Right atrium auricular region (tissue), 2 donors: ENCODE data around the gene FRAS1. TPM values are rescaled to one million over a fixed set of nuclear protein-coding genes. Genes with fewer than 3 reads are reported as not detected.
A peak's percentile ranks its signal among the peaks of the same experiment; 100 is the strongest.

Experiments
- DNase-seq: peaks from one replicate; pipeline ENCODE4 v3.0.0-alpha.2; 2019; ENCODE audit warnings: low spot score
- H3K27ac ChIP-seq, 2 donors: fragments of 200-600 bp; sonication (generic); 1 replicate in 1 of 2; 2 replicates in 1 of 2; pipeline ENCODE4 v1.5.1; 2016 to 2019
- H3K27me3 ChIP-seq, 2 donors: fragments of 200-600 bp; sonication (generic); one replicate each; pipeline versions ENCODE4 v1.5.1 to v1.6.0; 2017 to 2019
- H3K36me3 ChIP-seq: fragments of 200-600 bp; sonication (generic); one replicate; pipeline ENCODE4 v1.5.1; 2016
- H3K4me1 ChIP-seq, 2 donors: fragments of 200-600 bp; sonication (generic); one replicate each; pipeline versions ENCODE4 v1.5.1 to v1.6.0; 2017 to 2019
- H3K4me3 ChIP-seq, 2 donors: fragments of 200-600 bp; sonication (generic); 1 replicate in 1 of 2; 2 replicates in 1 of 2; pipeline ENCODE4 v1.5.1; 2017 to 2019; ENCODE audit warnings: mild to moderate bottlenecking in 1 of 2, moderate library complexity in 1 of 2
- H3K9me3 ChIP-seq, 2 donors: fragments of 200-600 bp; sonication (generic); one replicate each; pipeline ENCODE4 v1.5.1; 2019
- CTCF ChIP-seq, 2 donors: fragments of 200-600 bp; sonication (generic); IDR thresholded peaks; one replicate each; pipeline ENCODE4 v1.5.1; 2019; ENCODE audit warnings: antibody characterized with exemption in 2 of 2
- total RNA-seq, 2 donors: library from RNA; depleted of rRNA; stranded (reverse); fragments of >200 nt; gene quantifications; one replicate each; pipeline ENCODE4 v1.1.0, GENCODE V29; 2016

Gene FRAS1
- total RNA-seq, 2 donors from 2014 or later = 5.8 to 12.9 TPM

DNA sequence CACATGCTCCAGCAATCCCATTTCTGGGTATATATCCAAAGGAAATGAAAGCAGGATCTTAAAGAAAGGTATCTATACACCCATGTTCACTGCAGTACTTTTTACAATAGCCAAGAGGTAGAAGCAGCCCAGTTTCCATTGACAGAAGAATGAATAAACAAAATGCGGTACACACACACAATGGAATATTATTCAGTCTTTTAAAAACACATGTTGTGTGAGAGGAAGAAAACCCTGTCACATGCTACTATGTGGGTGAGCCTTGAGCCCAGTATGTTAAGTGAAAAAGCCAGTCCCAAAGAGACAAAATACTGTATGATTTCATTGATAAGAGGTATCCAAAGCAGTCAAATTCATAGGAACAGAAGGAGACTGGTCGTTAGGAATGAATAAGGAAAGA is 500.7 kb downstream of the FRAS1 start:
- no peaks in the 10 kb centered on the region for H3K9me3 ChIP-seq
- no peak for TF ChIP-seq CTCF (IDR thresholded peaks at IDR 0.05)
- H3K4me1 ChIP-seq = peaks cover 0 to 20% of the 10 kb centered on the region in 2 donors
- DNase-seq = no peak
- no peaks in the 10 kb centered on the region for H3K27me3 ChIP-seq
- peak overlapping the region in 1 of 2 donors; percentile 14 for H3K27ac ChIP-seq
- no peaks in the 10 kb centered on the region for H3K36me3 ChIP-seq
- H3K4me3 ChIP-seq = no peak overlapping the region

DNA sequence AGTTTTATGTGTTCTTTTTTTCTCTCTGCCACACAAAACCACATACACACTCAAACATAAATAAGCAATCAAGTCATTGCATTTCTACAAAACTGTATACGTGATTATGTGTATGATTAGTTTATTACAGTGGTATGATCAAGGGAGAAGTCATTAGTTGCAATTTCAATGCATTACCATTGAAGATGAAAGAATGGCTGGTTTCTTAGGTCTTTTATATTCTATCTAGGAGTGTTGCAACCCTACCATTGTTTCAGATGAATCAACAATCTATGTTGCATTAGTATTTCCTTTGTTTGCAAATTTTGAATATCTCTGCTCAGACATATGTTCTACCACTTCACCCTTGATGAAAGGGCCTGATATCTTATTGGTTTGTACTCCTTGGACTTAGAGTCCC is 501.3 kb downstream of the FRAS1 start:
- Histone ChIP-seq H3K27ac (peak overlapping the region in 1 of 2 donors; percentile 14), H3K27me3 (no peaks in the 10 kb centered on the region), H3K4me3 (no peak overlapping the region), H3K4me1 (peaks cover 0 to 20% of the 10 kb centered on the region in 2 donors), H3K36me3 (no peaks in the 10 kb centered on the region), H3K9me3 (no peaks in the 10 kb centered on the region)
- DNase-seq = no peak
- TF ChIP-seq CTCF (IDR thresholded peaks at IDR 0.05) = no peak

DNA sequence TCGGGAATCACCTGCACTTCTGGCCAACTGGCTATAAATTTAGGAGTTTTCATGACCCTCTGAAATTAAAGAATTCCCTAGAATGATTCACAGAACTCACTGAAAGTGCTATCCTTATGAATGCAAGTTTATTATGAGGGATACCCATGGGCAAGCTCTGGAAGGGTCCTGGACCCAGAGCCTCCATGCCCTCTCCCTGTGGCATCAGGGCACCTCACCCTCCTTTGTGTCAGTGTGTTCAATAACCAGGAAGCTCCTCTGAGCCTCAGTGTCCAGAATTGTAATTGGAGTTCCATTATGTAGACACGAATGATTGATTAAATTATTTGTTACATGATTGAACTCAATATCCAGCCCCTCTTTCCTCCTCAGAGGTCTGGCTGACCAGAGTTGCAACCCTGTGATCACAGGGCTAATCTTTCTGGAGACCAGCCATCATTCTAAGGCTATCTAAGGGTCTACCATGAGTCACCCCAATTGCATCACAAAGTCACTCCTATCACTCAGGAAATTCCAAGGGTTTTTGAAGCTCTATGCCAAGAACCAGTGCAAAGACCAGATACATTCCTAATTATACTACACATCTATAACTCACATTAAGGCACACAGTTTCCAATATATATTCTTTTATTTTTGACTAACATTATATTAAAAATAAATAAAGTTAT is 503.3 kb downstream of the FRAS1 start:
- no peaks in the 10 kb centered on the region for H3K9me3 ChIP-seq
- no peaks in the 10 kb centered on the region for H3K27me3 ChIP-seq
- no peak for TF ChIP-seq CTCF (IDR thresholded peaks at IDR 0.05)
- no peak for DNase-seq
- H3K27ac ChIP-seq = peak overlapping the region; percentile 18 to 21
- peaks cover 0 to 20% of the 10 kb centered on the region in 2 donors for H3K4me1 ChIP-seq
- no peak overlapping the region for H3K4me3 ChIP-seq
- H3K36me3 ChIP-seq = no peaks in the 10 kb centered on the region

GRCh38 chr4:78561677-78562076 is 504.6 kb downstream of the FRAS1 start:
- no peak for DNase-seq
- TF ChIP-seq CTCF (IDR thresholded peaks at IDR 0.05) = no peak
- no peak overlapping the region for H3K4me3 ChIP-seq
- H3K36me3 ChIP-seq = no peaks in the 10 kb centered on the region
- H3K9me3 ChIP-seq = no peaks in the 10 kb centered on the region
- H3K27me3 ChIP-seq = no peaks in the 10 kb centered on the region
- H3K4me1 ChIP-seq = peaks cover 0 to 27% of the 10 kb centered on the region in 2 donors
- H3K27ac ChIP-seq = peak overlapping the region in 1 of 2 donors; percentile 40

- H3K4me1 ChIP-seq = peaks cover 0 to 32% of the 10 kb centered on the region in 2 donors
- no peak for DNase-seq
- H3K4me3 ChIP-seq = no peak overlapping the region
- H3K36me3 ChIP-seq = no peaks in the 10 kb centered on the region
- no peak for TF ChIP-seq CTCF (IDR thresholded peaks at IDR 0.05)
- H3K9me3 ChIP-seq = no peaks in the 10 kb centered on the region
- no peaks in the 10 kb centered on the region for H3K27me3 ChIP-seq
- no peak overlapping the region for H3K27ac ChIP-seq
Measured at GRCh38 chr4:78562687-78563086, 505.6 kb downstream of the FRAS1 start.

DNA sequence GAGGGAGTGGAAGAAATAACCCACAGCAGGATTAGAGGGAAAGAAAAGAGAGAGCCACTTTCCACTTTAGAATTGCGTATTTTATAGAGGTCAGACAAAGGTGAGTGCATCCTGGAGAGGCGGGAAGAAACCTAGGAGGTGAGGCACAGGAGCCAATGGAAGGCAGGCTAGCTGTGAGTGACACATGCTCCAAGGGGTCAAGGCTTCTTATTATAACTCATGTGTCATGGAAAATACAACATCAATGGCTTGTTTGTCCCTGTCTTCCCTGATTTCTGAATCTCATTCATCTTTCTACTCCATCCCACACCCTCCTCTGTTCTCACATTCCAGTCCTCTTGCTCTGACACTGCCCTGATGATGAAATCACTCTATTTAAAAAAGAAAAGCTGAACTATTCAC is 508.8 kb downstream of the FRAS1 start:
- Histone ChIP-seq H3K4me1 (peaks cover 0 to 45% of the 10 kb centered on the region in 2 donors), H3K27ac (no peak overlapping the region)
- no peak for DNase-seq

More for the DNA sequence above, 508.8 kb downstream of the FRAS1 start:
- Histone ChIP-seq H3K27me3 (no peaks in the 10 kb centered on the region), H3K36me3 (no peaks in the 10 kb centered on the region), H3K4me3 (no peak overlapping the region), H3K9me3 (no peaks in the 10 kb centered on the region)
- no peak for TF ChIP-seq CTCF (IDR thresholded peaks at IDR 0.05)
